HG02840 (cell line): ENCODE measurements around the gene ANAPC16.
"Not testable (repeated sequence)": the region's sequence is repeated elsewhere in the genome, so short reads cannot be mapped to it uniquely, and the experiment has no call there.

ENCODE experiments used
- ATAC-seq: cut with Tn5 transposase; IDR thresholded peaks from one replicate; pipeline ENCODE4 v1.9.1; 2021; ENCODE audit warnings: mild to moderate bottlenecking, moderate library complexity, moderate number of reproducible peaks; ENCODE audit not compliant: unreplicated experiment, low FRiP score

The ANAPC16 gene

GRCh38 chr10:72276421-72277339 lies 60.9 kb downstream of the ANAPC16 start:
- no peak for ATAC-seq

GRCh38 chr10:72277340-72277995 lies 61.7 kb downstream of the ANAPC16 start:
- ATAC-seq, result no peak

GRCh38 chr10:72277996-72278667 lies 62.3 kb downstream of the ANAPC16 start:
- no peak for ATAC-seq

DNA sequence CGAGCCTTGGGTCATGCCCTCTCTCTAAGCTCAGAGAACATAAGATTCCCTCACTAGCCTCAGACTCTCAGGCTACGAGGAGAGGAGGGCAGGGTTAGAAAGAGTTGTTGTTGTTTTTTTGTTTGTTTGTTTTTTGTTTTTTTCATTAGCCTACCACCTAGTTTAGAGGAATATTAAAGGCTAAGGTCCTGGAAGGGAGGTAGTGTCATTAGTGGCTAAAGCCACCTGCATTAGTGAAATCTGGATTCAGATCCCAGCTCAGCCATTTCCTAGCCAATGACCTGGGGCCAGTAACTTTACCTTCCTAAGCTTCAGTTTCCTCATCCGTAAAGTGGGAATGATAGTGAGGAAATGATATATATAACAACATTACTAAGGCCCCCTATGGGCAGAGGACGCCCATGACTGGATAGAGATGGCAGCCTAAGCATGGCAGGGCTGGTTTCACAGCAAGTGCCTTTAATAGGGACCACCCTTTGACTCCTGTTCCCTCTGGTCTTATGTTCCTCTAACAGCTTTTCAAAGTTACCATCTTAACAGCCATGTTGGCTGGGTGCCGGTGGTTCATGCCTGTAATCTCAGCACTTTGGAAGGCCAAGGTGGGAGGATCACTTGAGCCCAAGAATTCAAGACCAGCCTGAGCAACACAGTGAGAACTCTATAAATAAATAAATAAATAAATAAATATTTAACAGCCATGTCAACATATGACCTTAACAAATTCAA lies 63.0 kb downstream of the ANAPC16 start:
- no peak for ATAC-seq

- ATAC-seq, result not testable (repeated sequence)
These were observed 63.8 kb downstream of the ANAPC16 start for GRCh38 chr10:72279587-72279986.

- no peak for ATAC-seq
These were observed 67.3 kb downstream of the ANAPC16 start for GRCh38 chr10:72283131-72283530.
